Measurements from ENCODE around the gene APOA4.

The APOA4 gene

GRCh38 chr11:116796548-116796947 is 26.6 kb downstream of the APOA4 start:
- no peak for DNase-seq

GRCh38 chr11:116794851-116795250 is 28.3 kb downstream of the APOA4 start:
- DNase-seq, result no peak

- no peak for DNase-seq
Observed at GRCh38 chr11:116793772-116794097, 29.4 kb downstream of the APOA4 start.

GRCh38 chr11:116792869-116793771 is 30.0 kb downstream of the APOA4 start:
- no peak for DNase-seq

- no peak for DNase-seq
Observed at GRCh38 chr11:116792144-116792868, 30.8 kb downstream of the APOA4 start.

GRCh38 chr11:116791813-116792143 is 31.3 kb downstream of the APOA4 start, which contains the start of gene APOA5:
APOA5 (minus strand) TSS chr11:116791879; CDS start chr11:116791860, 19 bp downstream.
- DNase-seq, result no peak

- DNase-seq, result peak; percentile 15
Observed at GRCh38 chr11:116791002-116791812, 31.9 kb downstream of the APOA4 start.

- DNase-seq, result no peak
Observed at GRCh38 chr11:116790167-116791001, 32.7 kb downstream of the APOA4 start.

GRCh38 chr11:116788975-116789374 is 34.1 kb downstream of the APOA4 start:
- no peak for DNase-seq

- no peak for DNase-seq
Observed at GRCh38 chr11:116788534-116788933, 34.6 kb downstream of the APOA4 start.

GRCh38 chr11:116787786-116788486 is 35.2 kb downstream of the APOA4 start, which contains the start of gene ZPR1:
ZPR1 (minus strand) TSS chr11:116788023; CDS start chr11:116787990, 33 bp downstream.
- DNase-seq, result no peak

GRCh38 chr11:116787436-116787785 is 35.7 kb downstream of the APOA4 start:
- no peak for DNase-seq

GRCh38 chr11:116786966-116787365 is 36.1 kb downstream of the APOA4 start:
- no peak for DNase-seq

- DNase-seq, result no peak
Observed at GRCh38 chr11:116786326-116786725, 36.8 kb downstream of the APOA4 start.

- no peak for DNase-seq
Observed at GRCh38 chr11:116782728-116783127, 40.4 kb downstream of the APOA4 start.

- DNase-seq, result no peak
Observed at GRCh38 chr11:116778556-116778955, 44.5 kb downstream of the APOA4 start.

GRCh38 chr11:116777056-116777455 is 46.0 kb downstream of the APOA4 start:
- DNase-seq, result no peak

GRCh38 chr11:116776522-116776984 is 46.6 kb downstream of the APOA4 start:
- no peak for DNase-seq

- no peak for DNase-seq
Observed at GRCh38 chr11:116775975-116776374, 47.1 kb downstream of the APOA4 start.

GRCh38 chr11:116774661-116775060 is 48.4 kb downstream of the APOA4 start:
- DNase-seq, result no peak
